Subcutaneous abdominal adipose tissue (tissue), 5 donors: ENCODE data around the gene SLC37A1.
"Not testable (repeated sequence)": the region's sequence is repeated elsewhere in the genome, so short reads cannot be mapped to it uniquely, and the experiment has no call there.

Experiments used
- H3K27ac ChIP-seq: one replicate; pipeline ENCODE4 v1.7.0; 2013; ENCODE audit warnings: low read depth, mild to moderate bottlenecking, inconsistent platforms, low read length, moderate library complexity
- H3K27me3 ChIP-seq, 5 donors: one replicate each; pipeline ENCODE4 v1.7.0; 2013; ENCODE audit warnings: low read length in 5 of 5, inconsistent platforms in 1 of 5; ENCODE audit not compliant: control insufficient read depth in 5 of 5, insufficient read depth in 4 of 5
- H3K36me3 ChIP-seq, 5 donors: one replicate each; pipeline ENCODE4 v1.7.0; 2013; ENCODE audit warnings: low read length in 5 of 5; ENCODE audit not compliant: control insufficient read depth in 5 of 5, insufficient read depth in 5 of 5
- H3K4me1 ChIP-seq, 5 donors: one replicate each; pipeline ENCODE4 v1.7.0; 2013; ENCODE audit warnings: low read length in 5 of 5, mild to moderate bottlenecking in 3 of 5, moderate library complexity in 1 of 5; ENCODE audit not compliant: control insufficient read depth in 5 of 5, insufficient read depth in 5 of 5
- H3K4me3 ChIP-seq, 5 donors: one replicate each; pipeline ENCODE4 v1.7.0; 2013; ENCODE audit warnings: low read length in 5 of 5, low read depth in 1 of 5
- H3K9ac ChIP-seq, 5 donors: one replicate each; pipeline ENCODE4 v1.7.0; 2013; ENCODE audit warnings: low read length in 5 of 5, mild to moderate bottlenecking in 4 of 5, moderate library complexity in 3 of 5
- H3K9me3 ChIP-seq, 5 donors: one replicate each; pipeline ENCODE4 v1.7.0; 2013; ENCODE audit warnings: low read length in 5 of 5; ENCODE audit not compliant: control insufficient read depth in 5 of 5
- donor health status: healthy.
- donor health status: healthy.
- donor health status: healthy.
- donor health status: healthy.
- donor health status: healthy.

Gene SLC37A1

GRCh38 chr21:42513151-42513984 is at the start of gene SLC37A1:
Gene SLC37A1, plus strand, starts transcription at chr21:42513852. Its CDS starts 4,603 bp downstream, at chr21:42518455.
- peak within 1 kb of the TSS in 4 of 5 donors; percentile 71 to 81 (median 72) for H3K9ac ChIP-seq
- H3K27me3 ChIP-seq: no peaks in the 10 kb centered on the region
- H3K4me1 ChIP-seq: peaks cover 3 to 19% (median 16%) of the 10 kb centered on the region in 5 donors
- peaks cover 0 to 5% (median 2%) of the 10 kb centered on the region in 5 donors for H3K36me3 ChIP-seq
- no peak within 1 kb of the TSS for H3K27ac ChIP-seq
- H3K9me3 ChIP-seq: no peaks in the 10 kb centered on the region
- peak within 1 kb of the TSS; percentile 44 to 83 (median 79) for H3K4me3 ChIP-seq

- H3K9me3 ChIP-seq: no peaks in the 10 kb centered on the region
- H3K36me3 ChIP-seq: no peaks in the 10 kb centered on the region
- peaks cover 0 to 23% (median 13%) of the 10 kb centered on the region in 5 donors for H3K4me1 ChIP-seq
- H3K27ac ChIP-seq: no peak overlapping the region
- peak overlapping the region in 1 of 5 donors; percentile 9 for H3K4me3 ChIP-seq
- peaks cover 0 to 12% (median 4%) of the 10 kb centered on the region in 5 donors for H3K27me3 ChIP-seq
- no peak overlapping the region for H3K9ac ChIP-seq
These were observed 49.7 kb upstream of the SLC37A1 start for GRCh38 chr21:42463861-42464515.

- H3K27ac ChIP-seq: no peak overlapping the region
- H3K36me3 ChIP-seq: no peaks in the 10 kb centered on the region
- H3K4me3 ChIP-seq: no peak overlapping the region
- H3K9me3 ChIP-seq: no peaks in the 10 kb centered on the region
- peaks cover 0 to 23% (median 13%) of the 10 kb centered on the region in 5 donors for H3K4me1 ChIP-seq
- H3K27me3 ChIP-seq: peaks cover 0 to 12% (median 4%) of the 10 kb centered on the region in 5 donors
- no peak overlapping the region for H3K9ac ChIP-seq
These were observed 48.4 kb upstream of the SLC37A1 start for GRCh38 chr21:42465008-42465802.

GRCh38 chr21:42465803-42466127 is 47.9 kb upstream of the SLC37A1 start:
- H3K27me3 ChIP-seq: peaks cover 0 to 8% (median 3%) of the 10 kb centered on the region in 5 donors
- no peaks in the 10 kb centered on the region for H3K9me3 ChIP-seq
- no peak overlapping the region for H3K4me3 ChIP-seq
- no peaks in the 10 kb centered on the region for H3K36me3 ChIP-seq
- H3K27ac ChIP-seq: no peak overlapping the region
- no peak overlapping the region for H3K9ac ChIP-seq
- peaks cover 0 to 23% (median 13%) of the 10 kb centered on the region in 5 donors for H3K4me1 ChIP-seq

GRCh38 chr21:42466700-42467099 is 47.0 kb upstream of the SLC37A1 start:
- H3K9me3 ChIP-seq: no peaks in the 10 kb centered on the region
- no peak overlapping the region for H3K9ac ChIP-seq
- H3K27me3 ChIP-seq: peaks cover 0 to 6% (median 3%) of the 10 kb centered on the region in 5 donors
- H3K4me1 ChIP-seq: peaks cover 0 to 23% (median 13%) of the 10 kb centered on the region in 5 donors
- no peak overlapping the region for H3K4me3 ChIP-seq
- H3K27ac ChIP-seq: no peak overlapping the region
- H3K36me3 ChIP-seq: no peaks in the 10 kb centered on the region

GRCh38 chr21:42467140-42467983 is 46.3 kb upstream of the SLC37A1 start:
- Histone ChIP-seq H3K4me1 (peaks cover 0 to 23% (median 13%) of the 10 kb centered on the region in 5 donors), H3K9ac (no peak overlapping the region), H3K36me3 (no peaks in the 10 kb centered on the region), H3K27me3 (peaks cover 0 to 7% (median 3%) of the 10 kb centered on the region in 5 donors), H3K27ac (no peak overlapping the region), H3K4me3 (no peak overlapping the region), H3K9me3 (no peaks in the 10 kb centered on the region)

- no peaks in the 10 kb centered on the region for H3K36me3 ChIP-seq
- H3K4me3 ChIP-seq: no peak overlapping the region
- H3K4me1 ChIP-seq: peaks cover 0 to 23% (median 14%) of the 10 kb centered on the region in 5 donors
- no peaks in the 10 kb centered on the region for H3K9me3 ChIP-seq
- no peak overlapping the region for H3K27ac ChIP-seq
- H3K27me3 ChIP-seq: peaks cover 0 to 5% (median 3%) of the 10 kb centered on the region in 5 donors
- no peak overlapping the region for H3K9ac ChIP-seq
These were observed 45.0 kb upstream of the SLC37A1 start for GRCh38 chr21:42468491-42469131.

GRCh38 chr21:42469272-42469671 is 44.4 kb upstream of the SLC37A1 start:
- Histone ChIP-seq H3K27ac (no peak overlapping the region), H3K9ac (no peak overlapping the region), H3K9me3 (no peaks in the 10 kb centered on the region), H3K27me3 (peaks cover 0 to 5% (median 3%) of the 10 kb centered on the region in 5 donors), H3K4me3 (no peak overlapping the region), H3K4me1 (peaks cover 0 to 22% (median 17%) of the 10 kb centered on the region in 5 donors), H3K36me3 (no peaks in the 10 kb centered on the region)

GRCh38 chr21:42469726-42470125 is 43.9 kb upstream of the SLC37A1 start:
- H3K27me3 ChIP-seq, H3K9me3 ChIP-seq, H3K4me3 ChIP-seq, H3K27ac ChIP-seq, H3K36me3 ChIP-seq, H3K9ac ChIP-seq: not testable (repeated sequence)
- peaks cover 0 to 26% (median 15%) of the 10 kb centered on the region in 5 donors for H3K4me1 ChIP-seq
